ENCODE measurements around the gene CAMTA1.
"Not testable (repeated sequence)": the region's sequence is repeated elsewhere in the genome, so short reads cannot be mapped to it uniquely, and the experiment has no call there.

The CAMTA1 gene

DNA sequence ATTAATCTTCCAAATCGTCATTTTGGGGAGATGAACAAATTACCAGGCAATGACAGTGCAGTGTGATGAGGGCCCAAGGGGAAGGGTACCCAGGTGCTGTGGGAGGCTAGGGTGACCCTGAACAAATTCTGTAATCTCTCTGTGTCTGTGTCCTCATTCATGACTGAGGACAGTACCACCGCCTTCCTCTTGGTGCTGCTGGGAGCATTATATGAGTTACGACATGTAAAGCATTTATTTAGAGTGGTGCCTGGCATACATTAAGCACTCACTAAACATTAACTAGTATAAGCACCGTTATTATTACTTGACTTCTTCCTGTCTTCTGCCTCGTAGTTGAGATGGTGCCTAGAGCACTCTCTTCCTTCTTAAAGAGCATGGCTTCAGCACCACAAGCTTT lies 517.6 kb downstream of the CAMTA1 start:
- no peak for DNase-seq (ENCODE audit: low read depth in 3 of 3)

DNA sequence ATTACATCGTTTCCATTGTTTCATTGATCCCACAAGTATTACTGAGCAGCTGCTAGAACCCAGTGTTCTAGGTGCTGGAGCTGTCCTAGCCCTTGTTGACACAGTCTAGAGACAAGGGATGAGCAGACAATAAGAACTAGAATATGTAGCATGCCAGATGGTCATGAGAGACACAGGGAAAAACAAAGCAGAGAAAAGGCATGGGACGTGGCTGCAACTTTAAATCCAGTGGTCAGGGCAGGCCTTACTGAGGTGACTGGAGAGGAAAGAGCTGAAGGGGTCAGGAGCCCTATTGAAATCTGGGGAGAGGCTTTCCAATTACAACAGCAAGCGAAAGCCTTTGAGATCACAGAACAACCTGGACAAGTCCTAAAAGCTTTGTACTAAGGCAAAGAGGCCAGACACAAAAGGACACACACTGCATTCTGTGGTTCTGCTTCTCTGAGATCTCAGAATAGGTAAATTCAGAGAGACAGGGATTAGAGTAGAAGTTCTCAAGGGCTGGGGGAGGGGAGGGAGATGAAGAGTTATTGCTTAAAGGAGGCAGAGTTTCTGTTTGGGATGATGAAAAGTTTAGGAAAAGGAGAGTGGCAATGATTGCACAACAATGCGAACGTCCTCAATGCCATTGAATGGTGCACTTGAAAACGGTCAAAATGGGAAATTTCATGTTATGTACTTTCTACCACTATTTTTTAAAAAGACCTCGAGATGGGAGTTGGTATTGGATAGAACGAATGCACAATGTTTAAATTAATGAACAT lies 518.5 kb downstream of the CAMTA1 start:
- DNase-seq (ENCODE audit: low read depth in 3 of 3) = no peak

GRCh38 chr1:7313081-7313546 lies 527.9 kb downstream of the CAMTA1 start:
- no peak for DNase-seq (ENCODE audit: low read depth in 3 of 3)

GRCh38 chr1:7313826-7314225 lies 528.6 kb downstream of the CAMTA1 start:
- no peak for DNase-seq (ENCODE audit: low read depth in 3 of 3)

DNA sequence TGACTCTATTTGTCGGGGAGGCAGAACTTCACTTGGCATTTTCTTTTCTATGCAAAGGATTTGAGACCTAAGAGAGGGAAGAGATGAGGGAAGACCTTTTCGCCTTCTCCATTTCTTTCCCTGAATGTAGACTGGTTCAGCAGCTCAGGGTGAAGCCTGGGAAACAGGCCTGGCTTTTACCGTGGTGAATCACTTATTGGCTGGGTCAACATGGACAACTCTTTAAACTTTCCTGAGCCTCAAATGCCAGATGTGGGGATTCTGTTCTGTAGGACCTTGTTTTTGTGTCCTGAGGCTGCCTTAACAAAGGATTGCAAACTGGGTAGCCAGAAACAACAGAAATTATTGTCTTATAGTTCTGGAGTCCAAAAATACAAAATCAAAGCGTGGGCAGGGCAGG lies 530.1 kb downstream of the CAMTA1 start:
- no peak for DNase-seq (ENCODE audit: low read depth in 3 of 3)

GRCh38 chr1:7315946-7316345 lies 530.7 kb downstream of the CAMTA1 start:
- DNase-seq (ENCODE audit: low read depth in 3 of 3) = no peak

GRCh38 chr1:7317888-7318287 lies 532.6 kb downstream of the CAMTA1 start:
- DNase-seq (ENCODE audit: low read depth in 3 of 3) = no peak

DNA sequence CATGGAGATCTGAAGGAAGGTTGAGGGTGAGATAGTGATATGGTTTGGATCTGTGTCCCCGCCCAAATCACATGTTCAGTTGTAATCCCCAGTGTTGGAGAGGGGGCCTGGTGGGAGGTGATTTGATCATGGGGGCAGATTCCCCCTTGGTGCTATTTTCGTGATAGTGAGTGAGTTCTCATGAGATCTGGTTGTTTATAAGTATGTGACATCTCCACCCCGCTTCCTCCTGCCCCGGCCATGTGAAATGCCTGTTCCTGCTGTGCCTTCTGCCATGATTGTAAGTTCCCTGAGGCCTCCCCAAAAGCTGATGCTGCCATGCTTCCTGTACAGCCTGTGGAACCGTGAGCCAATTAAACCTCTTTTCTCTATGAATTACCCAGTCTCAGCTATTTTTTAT lies 533.9 kb downstream of the CAMTA1 start:
- DNase-seq (ENCODE audit: low read depth in 3 of 3) = no peak

- no peak for DNase-seq (ENCODE audit: low read depth in 3 of 3)
Observed at GRCh38 chr1:7320661-7321060, 535.4 kb downstream of the CAMTA1 start.

GRCh38 chr1:7322283-7322785 lies 537.1 kb downstream of the CAMTA1 start:
- no peak for DNase-seq (ENCODE audit: low read depth in 3 of 3)

- no peak for DNase-seq (ENCODE audit: low read depth in 3 of 3)
Observed at GRCh38 chr1:7322912-7323311, 537.7 kb downstream of the CAMTA1 start.

GRCh38 chr1:7325254-7325653 lies 540.0 kb downstream of the CAMTA1 start:
- DNase-seq (ENCODE audit: low read depth in 3 of 3) = no peak

- no peak for DNase-seq (ENCODE audit: low read depth in 3 of 3)
Observed at GRCh38 chr1:7326366-7326765, 541.1 kb downstream of the CAMTA1 start.

DNA sequence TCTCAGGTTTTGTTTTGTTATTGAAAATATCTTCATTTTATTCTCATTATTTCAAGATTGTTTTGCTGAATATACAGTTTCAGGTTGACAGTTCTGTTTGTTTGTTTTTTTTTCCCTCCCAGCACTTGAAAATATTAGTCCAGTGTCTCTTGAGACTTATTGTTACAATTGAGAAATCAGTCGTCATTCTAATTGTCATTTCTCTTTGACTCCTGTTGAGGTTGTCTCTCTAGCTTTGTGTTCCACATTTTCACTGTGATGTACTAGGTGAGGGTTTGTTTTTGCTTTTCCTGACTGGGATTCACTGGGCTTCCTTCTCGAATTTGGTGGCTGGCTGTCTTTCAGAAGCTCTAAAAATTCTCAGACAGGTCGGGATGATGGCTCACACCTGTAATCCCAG lies 542.6 kb downstream of the CAMTA1 start:
- DNase-seq (ENCODE audit: low read depth in 3 of 3) = no peak

DNA sequence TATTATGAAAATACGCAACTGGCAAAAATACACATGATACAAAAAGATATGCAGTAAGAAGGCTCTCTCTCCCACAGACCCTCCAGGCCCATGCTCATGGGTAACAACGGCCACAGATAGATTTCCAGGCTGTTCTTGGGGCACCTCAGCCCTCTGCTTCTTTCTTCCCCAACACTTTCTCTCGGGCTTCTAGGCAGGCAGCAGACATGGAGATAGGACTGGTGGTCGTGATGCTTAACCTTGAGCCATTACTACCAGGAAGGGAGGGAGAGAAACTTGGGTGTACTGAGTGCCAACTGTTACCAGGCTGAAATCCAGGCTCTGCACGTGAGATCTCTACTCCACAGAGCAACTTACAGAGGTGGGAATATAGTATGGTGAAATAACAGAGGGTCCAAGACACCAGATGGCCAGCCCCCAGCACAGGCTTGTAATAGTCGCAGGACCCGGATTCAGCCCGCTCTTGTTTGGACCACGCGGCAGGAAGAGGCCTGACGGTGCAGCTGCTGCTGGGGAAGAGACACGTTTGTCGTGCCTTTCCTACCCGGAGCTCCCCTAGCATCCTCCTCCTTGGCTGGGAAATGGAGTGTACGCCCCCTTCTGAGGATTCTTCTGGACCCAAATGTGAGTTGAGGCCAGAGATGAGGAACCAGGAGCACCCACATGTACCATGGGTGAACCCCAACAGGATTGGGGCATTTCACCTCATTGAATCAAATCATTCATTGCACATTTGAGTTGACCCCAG lies 544.8 kb downstream of the CAMTA1 start:
- no peak for DNase-seq (ENCODE audit: low read depth in 3 of 3)

DNA sequence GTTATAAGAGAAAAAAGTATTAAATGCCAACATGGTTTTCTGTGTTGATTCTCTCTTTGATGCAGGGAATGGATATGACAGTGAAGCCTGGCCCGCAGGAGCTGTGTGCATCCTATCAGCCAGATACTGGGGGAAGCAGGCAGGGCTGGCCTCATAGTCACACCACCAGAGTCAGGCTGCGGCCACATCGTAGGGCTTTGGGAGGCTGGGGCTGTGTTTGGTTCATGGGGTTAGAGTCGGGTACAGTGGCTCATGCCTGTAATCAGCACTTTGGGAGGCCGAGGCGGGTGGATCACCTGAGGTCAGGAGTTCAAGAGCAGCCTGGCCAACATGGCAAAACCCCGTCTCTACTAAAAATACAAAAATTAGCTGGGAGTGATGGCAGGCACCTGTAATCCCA lies 545.5 kb downstream of the CAMTA1 start:
- not testable (repeated sequence) for DNase-seq (ENCODE audit: low read depth in 3 of 3)

DNA sequence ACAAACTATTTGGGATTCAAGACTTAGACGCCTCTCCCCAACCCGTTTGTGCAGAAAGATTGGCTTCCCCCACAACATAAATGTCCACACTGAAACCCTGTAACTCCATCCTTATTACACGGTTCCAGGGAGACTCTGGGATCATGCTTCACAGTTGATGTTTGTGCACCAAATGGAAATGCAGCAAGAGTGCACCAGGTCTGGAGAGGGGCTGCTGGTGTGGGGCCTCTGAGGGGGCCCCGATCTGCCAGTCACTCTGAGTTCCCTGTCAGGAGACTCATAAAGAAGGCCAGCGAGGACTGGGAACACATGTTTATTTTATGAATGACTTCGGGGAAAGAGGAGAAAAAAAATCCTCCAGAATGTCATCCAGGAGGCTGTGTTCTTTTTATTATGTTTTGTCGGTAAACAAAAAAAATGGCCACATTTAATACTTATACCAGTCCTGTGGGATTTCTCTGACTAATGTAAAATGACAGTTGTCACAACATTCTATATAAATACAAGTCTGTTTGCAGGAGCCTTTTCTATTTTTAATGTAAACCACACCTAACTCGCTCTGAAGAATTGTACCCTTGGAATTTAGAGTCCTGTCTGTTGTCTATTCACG lies 546.8 kb downstream of the CAMTA1 start:
- no peak for DNase-seq (ENCODE audit: low read depth in 3 of 3)

DNA sequence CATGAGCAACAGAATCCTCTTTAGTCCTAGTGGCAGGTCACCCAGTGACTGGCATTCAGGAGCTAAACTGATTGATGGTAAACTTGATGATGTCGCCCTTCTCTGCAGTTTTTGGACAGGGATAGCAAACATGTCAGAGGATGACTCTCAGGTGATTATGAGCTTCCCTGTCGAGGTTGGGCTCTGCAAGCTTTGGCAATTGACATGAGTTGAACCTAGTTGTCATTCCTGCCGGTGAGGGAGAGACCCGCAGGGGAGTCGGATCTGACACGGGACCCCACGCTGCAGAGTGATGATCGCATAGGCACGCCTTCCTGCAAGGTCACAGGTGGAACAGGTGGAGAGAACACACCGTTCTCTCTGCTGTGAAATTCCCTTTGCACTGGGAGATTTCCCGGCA lies 547.8 kb downstream of the CAMTA1 start:
- no peak for DNase-seq (ENCODE audit: low read depth in 3 of 3)

- DNase-seq (ENCODE audit: low read depth in 3 of 3) = no peak
Observed at GRCh38 chr1:7333620-7334019, 548.4 kb downstream of the CAMTA1 start.

DNA sequence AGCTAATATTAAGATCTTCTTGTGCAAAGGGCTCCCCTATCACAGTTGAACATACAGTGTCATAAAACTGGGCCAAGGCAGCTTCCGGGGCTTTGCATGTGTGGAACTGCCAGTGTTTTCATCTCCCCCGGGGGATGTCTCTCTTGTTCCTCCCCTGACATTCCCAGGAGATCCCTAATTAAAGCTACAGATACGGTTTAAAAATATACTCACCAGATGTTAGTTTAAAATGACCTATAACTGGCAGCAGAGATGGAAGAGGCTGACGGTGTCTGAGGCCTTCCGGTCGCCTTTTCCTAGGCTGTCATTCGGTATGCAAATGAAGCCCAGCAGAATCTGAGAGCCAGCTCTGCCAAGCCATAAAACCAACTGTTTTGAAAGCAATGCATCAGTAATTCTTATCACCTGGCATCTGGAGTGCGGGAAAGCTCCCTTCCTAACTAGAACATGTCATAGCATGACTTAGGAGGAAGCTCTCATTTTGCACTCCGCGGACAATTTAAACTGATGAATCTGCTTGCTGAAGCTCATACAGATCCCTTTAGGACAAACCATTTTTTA lies 549.3 kb downstream of the CAMTA1 start:
- no peak for DNase-seq (ENCODE audit: low read depth in 3 of 3)

- DNase-seq (ENCODE audit: low read depth in 3 of 3) = no peak
Observed at GRCh38 chr1:7335224-7335879, 550.1 kb downstream of the CAMTA1 start.

- DNase-seq (ENCODE audit: low read depth in 3 of 3) = no peak
Observed at GRCh38 chr1:7338439-7338838, 553.2 kb downstream of the CAMTA1 start.

Data from stimulated activated CD4-positive, alpha-beta T cell treated with anti-CD3 and anti-CD28 coated beads, TNF-alpha, amount 100 ng/mL, for 24 hours (primary cell).